ENCODE results near the gene PDE9A.
A peak's percentile ranks its signal among the peaks of the same experiment; 100 is the strongest.
"Not testable (repeated sequence)": the region's sequence is repeated elsewhere in the genome, so short reads cannot be mapped to it uniquely, and the experiment has no call there.

PDE9A gene
- total RNA-seq, result 0.91 to 11.0 reads per million in 2 experiments

- no peak for DNase-seq (ENCODE audit: low read depth)
Measured at GRCh38 chr21:42653231-42654061, at the start of gene PDE9A. PDE9A (plus strand) TSS chr21:42653621; CDS start chr21:42653815, 194 bp downstream.

- no peak for DNase-seq (ENCODE audit: low read depth)
Measured at GRCh38 chr21:42607102-42607501, 46.3 kb upstream of the PDE9A start.

GRCh38 chr21:42607525-42608102 is 45.8 kb upstream of the PDE9A start:
- DNase-seq (ENCODE audit: low read depth), result no peak

GRCh38 chr21:42608446-42608845 is 45.0 kb upstream of the PDE9A start:
- DNase-seq (ENCODE audit: low read depth), result no peak

GRCh38 chr21:42609811-42610210 is 43.6 kb upstream of the PDE9A start:
- no peak for DNase-seq (ENCODE audit: low read depth)

GRCh38 chr21:42611852-42612251 is 41.6 kb upstream of the PDE9A start:
- no peak for DNase-seq (ENCODE audit: low read depth)

- no peak for DNase-seq (ENCODE audit: low read depth)
Measured at GRCh38 chr21:42612390-42612789, 41.0 kb upstream of the PDE9A start.

GRCh38 chr21:42613756-42614155 is 39.7 kb upstream of the PDE9A start:
- no peak for DNase-seq (ENCODE audit: low read depth)

- peak; percentile 12 for DNase-seq (ENCODE audit: low read depth)
Measured at GRCh38 chr21:42614396-42614795, 39.0 kb upstream of the PDE9A start.

GRCh38 chr21:42614811-42615351 is 38.5 kb upstream of the PDE9A start:
- DNase-seq (ENCODE audit: low read depth), result peak; percentile 7

GRCh38 chr21:42615377-42615776 is 38.0 kb upstream of the PDE9A start:
- not testable (repeated sequence) for DNase-seq (ENCODE audit: low read depth)

GRCh38 chr21:42615924-42616323 is 37.5 kb upstream of the PDE9A start:
- no peak for DNase-seq (ENCODE audit: low read depth)

GRCh38 chr21:42616446-42616845 is 37.0 kb upstream of the PDE9A start:
- no peak for DNase-seq (ENCODE audit: low read depth)

GRCh38 chr21:42616941-42617340 is 36.5 kb upstream of the PDE9A start:
- no peak for DNase-seq (ENCODE audit: low read depth)

GRCh38 chr21:42617486-42617885 is 35.9 kb upstream of the PDE9A start:
- DNase-seq (ENCODE audit: low read depth), result no peak

GRCh38 chr21:42618707-42619102 is 34.7 kb upstream of the PDE9A start:
- DNase-seq (ENCODE audit: low read depth), result no peak

- no peak for DNase-seq (ENCODE audit: low read depth)
Measured at GRCh38 chr21:42619166-42619565, 34.3 kb upstream of the PDE9A start.

GRCh38 chr21:42619841-42620240 is 33.6 kb upstream of the PDE9A start:
- DNase-seq (ENCODE audit: low read depth), result no peak

GRCh38 chr21:42621166-42621818 is 32.1 kb upstream of the PDE9A start:
- DNase-seq (ENCODE audit: low read depth), result no peak

- DNase-seq (ENCODE audit: low read depth), result no peak
Measured at GRCh38 chr21:42621819-42622177, 31.6 kb upstream of the PDE9A start.

GRCh38 chr21:42622284-42622683 is 31.1 kb upstream of the PDE9A start:
- no peak for DNase-seq (ENCODE audit: low read depth)

- DNase-seq (ENCODE audit: low read depth), result no peak
Measured at GRCh38 chr21:42623694-42624093, 29.7 kb upstream of the PDE9A start.
